HEK293 (cell line): Measurements from ENCODE around the gene NOP9.

Experiments used
- CTCF ChIA-PET: fragments of 350-600 bp; formaldehyde crosslinking; extraction: SDS; loops from one replicate; lab custom pipeline; 2021; ENCODE audit warnings: antibody characterized with exemption; lab: Yijun Ruan, JAX
- POLR2A ChIA-PET: fragments of 300-600 bp; formaldehyde crosslinking; extraction: SDS; loops from one replicate; lab custom pipeline; 2020; ENCODE audit warnings: antibody characterized with exemption, inconsistent platforms; lab: Yijun Ruan, JAX
- H3K27ac ChIP-seq: fragments of 200-500 bp; sonication (Bioruptor generic); 2 replicates; pipeline ENCODE4 v1.5.1; 2014; ENCODE audit warnings: low read depth, low read length, control low read depth, inconsistent platforms; ENCODE audit errors: extremely low read depth
- H3K36me3 ChIP-seq, 2 experiments: fragments of 200-500 bp in 1 of 2; sonication (Bioruptor generic) in 1 of 2; 1 replicate in 1 of 2; 2 replicates in 1 of 2; pipeline ENCODE4 v1.5.1; 2014 to 2017; ENCODE audit warnings: inconsistent platforms in 2 of 2, low read length in 2 of 2; ENCODE audit not compliant: control insufficient read depth in 2 of 2, insufficient read depth in 1 of 2
- H3K4me1 ChIP-seq: fragments of 200-500 bp; sonication (Bioruptor generic); 2 replicates; pipeline ENCODE4 v1.5.1; 2014; ENCODE audit warnings: mild to moderate bottlenecking, low read length, inconsistent platforms; ENCODE audit not compliant: control insufficient read depth, insufficient read depth
- H3K4me3 ChIP-seq: 2 replicates; pipeline ENCODE4 v1.5.1; 2011; ENCODE audit warnings: low read depth, mild to moderate bottlenecking, control low read depth, low read length, moderate library complexity
- H3K9me3 ChIP-seq: fragments of 200-500 bp; sonication (Bioruptor generic); 2 replicates; pipeline ENCODE4 v1.5.1; 2014; ENCODE audit warnings: low read depth, low read length, inconsistent platforms; ENCODE audit not compliant: control insufficient read depth, insufficient read depth
- BCL11B ChIP-seq: fragments of 450-650 bp; formaldehyde crosslinking; IDR thresholded peaks from 2 replicates; pipeline ENCODE4 v1.5.1; 2016; ENCODE audit warnings: low read depth, missing biosample characterization, missing genetic modification characterization
- GLI4 ChIP-seq: fragments of 450-650 bp; formaldehyde crosslinking; IDR thresholded peaks from 2 replicates; pipeline ENCODE4 v1.5.1; 2016; ENCODE audit warnings: missing biosample characterization, missing genetic modification characterization
- IKZF3 ChIP-seq: fragments of 450-650 bp; IDR thresholded peaks from 2 replicates; pipeline ENCODE4 v1.5.0; 2018; ENCODE audit warnings: missing biosample characterization, mild to moderate bottlenecking, missing genetic modification characterization, moderate library complexity
- MYNN ChIP-seq: fragments of 450-650 bp; formaldehyde crosslinking; IDR thresholded peaks from 2 replicates; pipeline ENCODE4 v1.5.1; 2016; ENCODE audit warnings: missing biosample characterization, missing genetic modification characterization, borderline replicate concordance
- TRIM28 ChIP-seq: IDR thresholded peaks from 2 replicates; pipeline ENCODE4 v1.6.1; 2011; ENCODE audit warnings: low read length, control low read depth, borderline replicate concordance
- YY2 ChIP-seq: fragments of 450-650 bp; formaldehyde crosslinking; IDR thresholded peaks from 2 replicates; pipeline ENCODE4 v1.5.1; 2016; ENCODE audit warnings: missing biosample characterization, missing genetic modification characterization
- ZEB2 ChIP-seq: fragments of 450-650 bp; formaldehyde crosslinking; IDR thresholded peaks from 2 replicates; pipeline ENCODE4 v1.5.1; 2016; ENCODE audit warnings: missing biosample characterization, missing genetic modification characterization
- ZNF19 ChIP-seq: fragments of 450-650 bp; formaldehyde crosslinking; IDR thresholded peaks from 2 replicates; pipeline ENCODE4; 2016; ENCODE audit warnings: missing biosample characterization, missing genetic modification characterization, low read depth
- ZNF23 ChIP-seq: fragments of 450-650 bp; formaldehyde crosslinking; IDR thresholded peaks from 2 replicates; pipeline ENCODE4 v1.5.1; 2016; ENCODE audit warnings: missing biosample characterization, missing genetic modification characterization, borderline replicate concordance
- ZNF239 ChIP-seq: fragments of 450-650 bp; formaldehyde crosslinking; IDR thresholded peaks from 2 replicates; pipeline ENCODE4 v1.5.1; 2016; ENCODE audit warnings: missing biosample characterization, missing genetic modification characterization
- ZNF274 ChIP-seq, 2 experiments: fragments of 200-500 bp in 1 of 2; fragments of 450-650 bp in 1 of 2; sonication (Bioruptor generic) in 1 of 2; formaldehyde crosslinking in 1 of 2; IDR thresholded peaks; 2 replicates each; pipeline versions ENCODE4 v1.5.1 to v1.6.1; 2014 to 2016; ENCODE audit warnings: borderline replicate concordance in 1 of 2, inconsistent platforms in 1 of 2, low read length in 1 of 2, missing biosample characterization in 1 of 2, missing genetic modification characterization in 1 of 2
- ZNF423 ChIP-seq: fragments of 450-650 bp; formaldehyde crosslinking; IDR thresholded peaks from 2 replicates; pipeline ENCODE4 v1.5.1; 2016; ENCODE audit warnings: missing biosample characterization, missing genetic modification characterization
- ZNF473 ChIP-seq: fragments of 450-650 bp; formaldehyde crosslinking; IDR thresholded peaks from 2 replicates; pipeline ENCODE4 v1.5.1; 2017; ENCODE audit warnings: missing biosample characterization, missing genetic modification characterization
- ZNF658 ChIP-seq: fragments of 450-650 bp; formaldehyde crosslinking; IDR thresholded peaks from 2 replicates; pipeline ENCODE4; 2016; ENCODE audit warnings: missing biosample characterization, missing genetic modification characterization
- ZNF701 ChIP-seq: fragments of 450-650 bp; formaldehyde crosslinking; IDR thresholded peaks from 2 replicates; pipeline ENCODE4 v1.5.1; 2016; ENCODE audit warnings: missing biosample characterization, missing genetic modification characterization
- ZNF785 ChIP-seq: fragments of 450-650 bp; formaldehyde crosslinking; IDR thresholded peaks from 2 replicates; pipeline ENCODE4 v1.5.1; 2016; ENCODE audit warnings: missing biosample characterization, missing genetic modification characterization
- ZNF837 ChIP-seq: fragments of 450-650 bp; formaldehyde crosslinking; IDR thresholded peaks from 2 replicates; pipeline ENCODE4 v1.5.1; 2016; ENCODE audit warnings: missing biosample characterization, missing genetic modification characterization
- TF ChIP-seq, protein P1 (sequence below): fragments of 450-650 bp; formaldehyde crosslinking; IDR thresholded peaks from 2 replicates; pipeline ENCODE4 v1.5.1; 2017; ENCODE audit warnings: missing biosample characterization, missing genetic modification characterization
- TF ChIP-seq, protein P2 (sequence below): fragments of 450-650 bp; formaldehyde crosslinking; IDR thresholded peaks from 2 replicates; pipeline ENCODE4 v1.5.1; 2017; ENCODE audit warnings: missing biosample characterization, missing genetic modification characterization
- TF ChIP-seq, protein P3 (sequence below): sonication (generic); formaldehyde crosslinking; IDR thresholded peaks from 2 replicates; pipeline ENCODE4 v1.8.1; 2022; ENCODE audit warnings: mild to moderate bottlenecking, moderate library complexity, missing genetic modification reagents
- TF ChIP-seq, protein P4 (sequence below): fragments of 450-650 bp; formaldehyde crosslinking; IDR thresholded peaks from 2 replicates; pipeline ENCODE4 v1.5.1; 2016; ENCODE audit warnings: missing biosample characterization, missing genetic modification characterization, borderline replicate concordance
- TF ChIP-seq, protein P5 (sequence below): fragments of 450-650 bp; formaldehyde crosslinking; IDR thresholded peaks from 2 replicates; pipeline ENCODE4 v1.5.1; 2016; ENCODE audit warnings: missing biosample characterization, missing genetic modification characterization

Gene NOP9

DNA sequence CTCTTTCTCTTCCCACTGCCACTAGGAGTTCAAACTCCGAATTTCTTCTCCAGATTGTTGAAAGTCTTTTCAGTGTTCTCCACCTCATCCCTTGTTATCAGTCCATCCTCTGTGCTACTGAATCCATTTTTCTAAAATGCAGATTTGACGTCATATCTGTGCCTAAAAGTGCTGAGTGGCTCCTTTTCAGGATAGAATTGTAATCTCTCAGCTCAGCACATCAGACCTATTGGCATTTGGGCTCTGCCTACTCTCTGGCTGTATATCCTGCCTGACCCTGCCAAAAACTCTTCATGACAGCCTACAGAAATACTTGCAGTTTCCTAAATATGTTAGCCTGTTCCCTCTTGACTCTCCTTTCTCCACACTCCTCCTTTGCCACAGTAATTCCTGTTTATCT is 27.2 kb upstream of the NOP9 start:
- ChIA-PET CTCF (interaction anchor here (0.6 to 3.0 kb wide), 8 partner anchors 8 to 61 kb away, joined by 3 to 15 read pairs (median 4); partner anchors contain the start of gene TINF2), POLR2A (interaction anchor here (1.2 to 2.4 kb wide), 3 partner anchors 9 to 25 kb away, joined by 3 to 14 read pairs (median 12); no protein-coding TSS in a partner anchor)
- Histone ChIP-seq H3K4me3 (no peak overlapping the region), H3K27ac (no peak overlapping the region), H3K4me1 (peaks cover 3% of the 10 kb centered on the region; the same call in 1 of the 2 replicates), H3K36me3 (peaks cover 0 to 18% of the 10 kb centered on the region in 2 experiments; a peak in 1 of 3 replicates), H3K9me3 (no peaks in the 10 kb centered on the region)
- no peak for TF ChIP-seq ZEB2
- TF ChIP-seq GLI4: no peak
- TF ChIP-seq, protein P1, sequence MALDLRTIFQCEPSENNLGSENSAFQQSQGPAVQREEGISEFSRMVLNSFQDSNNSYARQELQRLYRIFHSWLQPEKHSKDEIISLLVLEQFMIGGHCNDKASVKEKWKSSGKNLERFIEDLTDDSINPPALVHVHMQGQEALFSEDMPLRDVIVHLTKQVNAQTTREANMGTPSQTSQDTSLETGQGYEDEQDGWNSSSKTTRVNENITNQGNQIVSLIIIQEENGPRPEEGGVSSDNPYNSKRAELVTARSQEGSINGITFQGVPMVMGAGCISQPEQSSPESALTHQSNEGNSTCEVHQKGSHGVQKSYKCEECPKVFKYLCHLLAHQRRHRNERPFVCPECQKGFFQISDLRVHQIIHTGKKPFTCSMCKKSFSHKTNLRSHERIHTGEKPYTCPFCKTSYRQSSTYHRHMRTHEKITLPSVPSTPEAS (tag by site-specific recombination): no peak
- no peak for TF ChIP-seq ZNF785
- TF ChIP-seq, protein P2, sequence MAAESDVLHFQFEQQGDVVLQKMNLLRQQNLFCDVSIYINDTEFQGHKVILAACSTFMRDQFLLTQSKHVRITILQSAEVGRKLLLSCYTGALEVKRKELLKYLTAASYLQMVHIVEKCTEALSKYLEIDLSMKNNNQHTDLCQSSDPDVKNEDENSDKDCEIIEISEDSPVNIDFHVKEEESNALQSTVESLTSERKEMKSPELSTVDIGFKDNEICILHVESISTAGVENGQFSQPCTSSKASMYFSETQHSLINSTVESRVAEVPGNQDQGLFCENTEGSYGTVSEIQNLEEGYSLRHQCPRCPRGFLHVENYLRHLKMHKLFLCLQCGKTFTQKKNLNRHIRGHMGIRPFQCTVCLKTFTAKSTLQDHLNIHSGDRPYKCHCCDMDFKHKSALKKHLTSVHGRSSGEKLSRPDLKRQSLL (tag by site-specific recombination): no peak
- TF ChIP-seq IKZF3 (tag by site-specific recombination): no peak
- TF ChIP-seq, protein P3, sequence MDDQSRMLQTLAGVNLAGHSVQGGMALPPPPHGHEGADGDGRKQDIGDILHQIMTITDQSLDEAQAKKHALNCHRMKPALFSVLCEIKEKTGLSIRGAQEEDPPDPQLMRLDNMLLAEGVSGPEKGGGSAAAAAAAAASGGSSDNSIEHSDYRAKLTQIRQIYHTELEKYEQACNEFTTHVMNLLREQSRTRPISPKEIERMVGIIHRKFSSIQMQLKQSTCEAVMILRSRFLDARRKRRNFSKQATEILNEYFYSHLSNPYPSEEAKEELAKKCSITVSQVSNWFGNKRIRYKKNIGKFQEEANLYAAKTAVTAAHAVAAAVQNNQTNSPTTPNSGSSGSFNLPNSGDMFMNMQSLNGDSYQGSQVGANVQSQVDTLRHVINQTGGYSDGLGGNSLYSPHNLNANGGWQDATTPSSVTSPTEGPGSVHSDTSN (CRISPR knock-in tag): no peak
- no peak for TF ChIP-seq ZNF701 (tag by site-specific recombination)
- TF ChIP-seq, protein P4, sequence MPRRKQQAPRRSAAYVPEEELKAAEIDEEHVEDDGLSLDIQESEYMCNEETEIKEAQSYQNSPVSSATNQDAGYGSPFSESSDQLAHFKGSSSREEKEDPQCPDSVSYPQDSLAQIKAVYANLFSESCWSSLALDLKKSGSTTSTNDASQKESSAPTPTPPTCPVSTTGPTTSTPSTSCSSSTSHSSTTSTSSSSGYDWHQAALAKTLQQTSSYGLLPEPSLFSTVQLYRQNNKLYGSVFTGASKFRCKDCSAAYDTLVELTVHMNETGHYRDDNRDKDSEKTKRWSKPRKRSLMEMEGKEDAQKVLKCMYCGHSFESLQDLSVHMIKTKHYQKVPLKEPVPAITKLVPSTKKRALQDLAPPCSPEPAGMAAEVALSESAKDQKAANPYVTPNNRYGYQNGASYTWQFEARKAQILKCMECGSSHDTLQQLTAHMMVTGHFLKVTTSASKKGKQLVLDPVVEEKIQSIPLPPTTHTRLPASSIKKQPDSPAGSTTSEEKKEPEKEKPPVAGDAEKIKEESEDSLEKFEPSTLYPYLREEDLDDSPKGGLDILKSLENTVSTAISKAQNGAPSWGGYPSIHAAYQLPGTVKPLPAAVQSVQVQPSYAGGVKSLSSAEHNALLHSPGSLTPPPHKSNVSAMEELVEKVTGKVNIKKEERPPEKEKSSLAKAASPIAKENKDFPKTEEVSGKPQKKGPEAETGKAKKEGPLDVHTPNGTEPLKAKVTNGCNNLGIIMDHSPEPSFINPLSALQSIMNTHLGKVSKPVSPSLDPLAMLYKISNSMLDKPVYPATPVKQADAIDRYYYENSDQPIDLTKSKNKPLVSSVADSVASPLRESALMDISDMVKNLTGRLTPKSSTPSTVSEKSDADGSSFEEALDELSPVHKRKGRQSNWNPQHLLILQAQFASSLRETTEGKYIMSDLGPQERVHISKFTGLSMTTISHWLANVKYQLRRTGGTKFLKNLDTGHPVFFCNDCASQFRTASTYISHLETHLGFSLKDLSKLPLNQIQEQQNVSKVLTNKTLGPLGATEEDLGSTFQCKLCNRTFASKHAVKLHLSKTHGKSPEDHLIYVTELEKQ (tag by site-specific recombination): no peak
- TF ChIP-seq ZNF837 (tag by site-specific recombination): no peak
- TF ChIP-seq YY2 (tag by site-specific recombination): no peak

DNA sequence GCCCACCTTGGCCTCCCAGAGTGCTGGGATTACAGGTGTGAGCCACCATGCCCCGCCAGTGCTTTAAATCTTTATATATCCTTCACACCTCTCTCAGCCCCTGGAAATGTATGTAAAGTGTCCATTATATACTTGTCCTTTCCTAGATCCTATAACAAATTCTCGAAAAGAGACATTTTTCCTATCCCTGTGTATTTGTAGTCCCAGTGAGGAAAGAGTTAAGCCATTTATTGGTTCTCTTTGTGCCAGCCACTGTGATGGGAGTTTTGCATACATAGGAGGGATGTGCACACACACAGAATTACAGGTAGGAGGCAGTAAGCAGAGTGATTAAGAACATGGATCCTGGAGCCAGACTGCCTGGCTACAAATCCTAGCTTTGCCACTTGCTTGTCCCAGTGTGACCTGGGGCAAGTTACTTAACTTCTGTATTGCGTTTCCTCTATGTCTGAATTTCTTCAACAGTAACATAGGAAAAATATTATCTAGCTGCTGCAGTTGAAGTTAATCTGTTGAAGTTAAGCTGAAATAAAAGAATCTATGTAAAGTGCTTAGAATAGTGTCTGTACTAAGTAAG is 26.1 kb upstream of the NOP9 start:
- peaks cover 3% of the 10 kb centered on the region; the same call in 1 of the 2 replicates for H3K4me1 ChIP-seq
- POLR2A ChIA-PET: interaction anchor here (0.7 to 1.2 kb wide), 2 partner anchors 10 to 24 kb away, joined by 3 read pairs; no protein-coding TSS in a partner anchor
- TF ChIP-seq ZNF658 (no peak), ZNF473 (tag by site-specific recombination) (no peak), BCL11B (tag by site-specific recombination) (no peak), ZNF23 (no peak), ZNF423 (tag by site-specific recombination) (no peak), ZNF239 (no peak), MYNN (tag by site-specific recombination) (no peak), ZNF19 (tag by site-specific recombination) (no peak), TRIM28 (no peak), ZNF274 (IDR thresholded peaks at IDR 0.05; ENCODE audit: low read length) (no peak), ZNF274 (tag by site-specific recombination; IDR thresholded peaks at IDR 0.05; ENCODE audit: borderline replicate concordance) (no peak)
- TF ChIP-seq, protein P5, sequence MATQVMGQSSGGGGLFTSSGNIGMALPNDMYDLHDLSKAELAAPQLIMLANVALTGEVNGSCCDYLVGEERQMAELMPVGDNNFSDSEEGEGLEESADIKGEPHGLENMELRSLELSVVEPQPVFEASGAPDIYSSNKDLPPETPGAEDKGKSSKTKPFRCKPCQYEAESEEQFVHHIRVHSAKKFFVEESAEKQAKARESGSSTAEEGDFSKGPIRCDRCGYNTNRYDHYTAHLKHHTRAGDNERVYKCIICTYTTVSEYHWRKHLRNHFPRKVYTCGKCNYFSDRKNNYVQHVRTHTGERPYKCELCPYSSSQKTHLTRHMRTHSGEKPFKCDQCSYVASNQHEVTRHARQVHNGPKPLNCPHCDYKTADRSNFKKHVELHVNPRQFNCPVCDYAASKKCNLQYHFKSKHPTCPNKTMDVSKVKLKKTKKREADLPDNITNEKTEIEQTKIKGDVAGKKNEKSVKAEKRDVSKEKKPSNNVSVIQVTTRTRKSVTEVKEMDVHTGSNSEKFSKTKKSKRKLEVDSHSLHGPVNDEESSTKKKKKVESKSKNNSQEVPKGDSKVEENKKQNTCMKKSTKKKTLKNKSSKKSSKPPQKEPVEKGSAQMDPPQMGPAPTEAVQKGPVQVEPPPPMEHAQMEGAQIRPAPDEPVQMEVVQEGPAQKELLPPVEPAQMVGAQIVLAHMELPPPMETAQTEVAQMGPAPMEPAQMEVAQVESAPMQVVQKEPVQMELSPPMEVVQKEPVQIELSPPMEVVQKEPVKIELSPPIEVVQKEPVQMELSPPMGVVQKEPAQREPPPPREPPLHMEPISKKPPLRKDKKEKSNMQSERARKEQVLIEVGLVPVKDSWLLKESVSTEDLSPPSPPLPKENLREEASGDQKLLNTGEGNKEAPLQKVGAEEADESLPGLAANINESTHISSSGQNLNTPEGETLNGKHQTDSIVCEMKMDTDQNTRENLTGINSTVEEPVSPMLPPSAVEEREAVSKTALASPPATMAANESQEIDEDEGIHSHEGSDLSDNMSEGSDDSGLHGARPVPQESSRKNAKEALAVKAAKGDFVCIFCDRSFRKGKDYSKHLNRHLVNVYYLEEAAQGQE (tag by site-specific recombination): no peak
- TF ChIP-seq, protein P1 (tag by site-specific recombination): no peak

More for the DNA sequence above, 26.1 kb upstream of the NOP9 start:
- Histone ChIP-seq H3K36me3 (peaks cover 0 to 12% of the 10 kb centered on the region in 2 experiments; a peak in 1 of 3 replicates), H3K27ac (no peak overlapping the region), H3K9me3 (no peaks in the 10 kb centered on the region), H3K4me3 (no peak overlapping the region)
- CTCF ChIA-PET: interaction anchor here (0.9 to 1.8 kb wide), 4 partner anchors 19 to 31 kb away, joined by 5 to 14 read pairs (median 8); partner anchors contain the start of gene TINF2
